ENCODE measurements around the gene CLDN7.

DNA sequence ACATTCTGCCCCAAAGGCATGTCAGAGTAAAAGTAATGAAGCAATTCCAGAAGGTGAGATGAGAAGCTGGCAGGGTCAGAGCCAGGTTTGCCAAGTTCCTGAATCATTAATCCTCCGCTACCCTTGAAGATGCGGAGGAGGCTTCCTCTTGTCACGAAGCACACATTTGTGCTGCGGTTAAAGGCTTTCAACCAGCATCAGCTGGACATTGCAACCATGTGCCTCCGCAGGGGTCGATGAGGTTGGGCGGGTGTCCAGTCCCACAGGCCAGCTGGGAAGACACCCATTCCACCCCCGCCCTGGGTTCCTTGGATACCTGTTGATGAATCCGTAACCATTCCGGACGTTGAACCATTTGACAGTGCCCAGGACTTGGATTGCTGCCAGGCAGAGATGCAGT lies 30.9 kb upstream of the CLDN7 start:
- TF ChIP-seq, protein P1, sequence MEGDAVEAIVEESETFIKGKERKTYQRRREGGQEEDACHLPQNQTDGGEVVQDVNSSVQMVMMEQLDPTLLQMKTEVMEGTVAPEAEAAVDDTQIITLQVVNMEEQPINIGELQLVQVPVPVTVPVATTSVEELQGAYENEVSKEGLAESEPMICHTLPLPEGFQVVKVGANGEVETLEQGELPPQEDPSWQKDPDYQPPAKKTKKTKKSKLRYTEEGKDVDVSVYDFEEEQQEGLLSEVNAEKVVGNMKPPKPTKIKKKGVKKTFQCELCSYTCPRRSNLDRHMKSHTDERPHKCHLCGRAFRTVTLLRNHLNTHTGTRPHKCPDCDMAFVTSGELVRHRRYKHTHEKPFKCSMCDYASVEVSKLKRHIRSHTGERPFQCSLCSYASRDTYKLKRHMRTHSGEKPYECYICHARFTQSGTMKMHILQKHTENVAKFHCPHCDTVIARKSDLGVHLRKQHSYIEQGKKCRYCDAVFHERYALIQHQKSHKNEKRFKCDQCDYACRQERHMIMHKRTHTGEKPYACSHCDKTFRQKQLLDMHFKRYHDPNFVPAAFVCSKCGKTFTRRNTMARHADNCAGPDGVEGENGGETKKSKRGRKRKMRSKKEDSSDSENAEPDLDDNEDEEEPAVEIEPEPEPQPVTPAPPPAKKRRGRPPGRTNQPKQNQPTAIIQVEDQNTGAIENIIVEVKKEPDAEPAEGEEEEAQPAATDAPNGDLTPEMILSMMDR (IDR thresholded peaks at IDR 0.05): no peak
- TF ChIP-seq POLR2A (IDR thresholded peaks at IDR 0.05): no peak

All from thyroid gland (tissue), 4 donors.